ENCODE results near the gene SLIT1.

SLIT1 gene

DNA sequence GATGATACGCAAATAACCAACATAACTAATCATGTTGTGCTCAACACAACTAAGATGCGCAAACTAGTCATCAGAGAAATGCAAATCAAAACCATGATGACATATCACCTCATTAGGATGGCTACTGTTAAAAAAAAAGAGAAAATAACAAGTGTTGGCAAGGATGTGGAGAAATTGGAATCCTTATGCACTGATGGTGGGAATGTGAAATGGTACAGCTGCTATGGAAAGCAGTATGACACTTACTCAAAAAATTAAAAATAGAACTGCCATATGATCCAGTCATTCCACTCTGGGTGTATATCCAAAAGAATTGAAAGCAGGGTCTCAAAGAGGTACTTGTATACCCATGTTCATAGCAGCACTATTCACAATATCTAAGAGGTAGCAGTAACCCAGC lies 42.9 kb downstream of the SLIT1 start:
- TF ChIP-seq, protein P1, sequence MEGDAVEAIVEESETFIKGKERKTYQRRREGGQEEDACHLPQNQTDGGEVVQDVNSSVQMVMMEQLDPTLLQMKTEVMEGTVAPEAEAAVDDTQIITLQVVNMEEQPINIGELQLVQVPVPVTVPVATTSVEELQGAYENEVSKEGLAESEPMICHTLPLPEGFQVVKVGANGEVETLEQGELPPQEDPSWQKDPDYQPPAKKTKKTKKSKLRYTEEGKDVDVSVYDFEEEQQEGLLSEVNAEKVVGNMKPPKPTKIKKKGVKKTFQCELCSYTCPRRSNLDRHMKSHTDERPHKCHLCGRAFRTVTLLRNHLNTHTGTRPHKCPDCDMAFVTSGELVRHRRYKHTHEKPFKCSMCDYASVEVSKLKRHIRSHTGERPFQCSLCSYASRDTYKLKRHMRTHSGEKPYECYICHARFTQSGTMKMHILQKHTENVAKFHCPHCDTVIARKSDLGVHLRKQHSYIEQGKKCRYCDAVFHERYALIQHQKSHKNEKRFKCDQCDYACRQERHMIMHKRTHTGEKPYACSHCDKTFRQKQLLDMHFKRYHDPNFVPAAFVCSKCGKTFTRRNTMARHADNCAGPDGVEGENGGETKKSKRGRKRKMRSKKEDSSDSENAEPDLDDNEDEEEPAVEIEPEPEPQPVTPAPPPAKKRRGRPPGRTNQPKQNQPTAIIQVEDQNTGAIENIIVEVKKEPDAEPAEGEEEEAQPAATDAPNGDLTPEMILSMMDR (conservative IDR thresholded peaks at IDR 0.05; ENCODE audit: low read length), result no peak
- no peak for DNase-seq (ENCODE audit: low read depth)
- no peak overlapping the region for H3K4me3 ChIP-seq (ENCODE audit: low read length)

DNA sequence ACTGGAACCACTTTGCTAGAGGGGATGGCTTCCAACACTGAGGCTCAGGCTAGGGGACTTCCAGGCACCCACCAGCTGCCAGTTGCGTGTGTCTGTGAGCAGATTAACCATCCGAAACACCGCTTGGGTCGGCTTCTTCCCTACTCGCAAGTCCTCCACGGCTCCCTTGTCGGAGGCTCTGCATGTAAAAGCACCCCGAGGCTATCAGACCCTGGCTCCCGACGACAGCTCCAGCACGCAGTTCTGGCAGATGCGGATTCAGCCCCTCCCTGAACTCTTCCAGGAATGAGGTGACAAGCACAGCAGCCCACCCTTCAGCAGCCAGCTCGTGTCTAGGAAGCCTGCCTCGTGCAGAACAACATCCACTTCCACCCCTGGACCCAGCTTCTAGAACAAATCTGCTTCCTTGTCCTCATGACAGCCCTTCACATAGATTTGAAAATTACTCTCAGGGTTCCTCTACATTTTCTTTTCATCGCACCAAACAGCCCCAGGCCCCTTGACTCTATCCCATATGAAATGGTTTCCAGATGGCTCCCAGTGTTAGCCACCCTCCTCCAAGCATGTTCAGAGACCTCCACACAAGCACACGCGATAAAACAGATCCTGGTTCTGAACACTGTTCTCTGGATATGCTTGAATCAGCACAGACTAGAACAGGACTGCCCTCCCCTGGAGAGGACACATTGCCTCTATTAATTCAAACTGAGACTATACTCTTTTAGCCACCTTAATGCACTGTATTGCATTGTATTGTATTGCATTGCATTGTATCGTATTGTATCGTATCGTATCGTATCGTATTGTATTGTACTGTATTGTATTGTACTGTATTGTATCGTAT lies 44.6 kb downstream of the SLIT1 start:
- H3K4me3 ChIP-seq (ENCODE audit: low read length), result no peak overlapping the region

DNA sequence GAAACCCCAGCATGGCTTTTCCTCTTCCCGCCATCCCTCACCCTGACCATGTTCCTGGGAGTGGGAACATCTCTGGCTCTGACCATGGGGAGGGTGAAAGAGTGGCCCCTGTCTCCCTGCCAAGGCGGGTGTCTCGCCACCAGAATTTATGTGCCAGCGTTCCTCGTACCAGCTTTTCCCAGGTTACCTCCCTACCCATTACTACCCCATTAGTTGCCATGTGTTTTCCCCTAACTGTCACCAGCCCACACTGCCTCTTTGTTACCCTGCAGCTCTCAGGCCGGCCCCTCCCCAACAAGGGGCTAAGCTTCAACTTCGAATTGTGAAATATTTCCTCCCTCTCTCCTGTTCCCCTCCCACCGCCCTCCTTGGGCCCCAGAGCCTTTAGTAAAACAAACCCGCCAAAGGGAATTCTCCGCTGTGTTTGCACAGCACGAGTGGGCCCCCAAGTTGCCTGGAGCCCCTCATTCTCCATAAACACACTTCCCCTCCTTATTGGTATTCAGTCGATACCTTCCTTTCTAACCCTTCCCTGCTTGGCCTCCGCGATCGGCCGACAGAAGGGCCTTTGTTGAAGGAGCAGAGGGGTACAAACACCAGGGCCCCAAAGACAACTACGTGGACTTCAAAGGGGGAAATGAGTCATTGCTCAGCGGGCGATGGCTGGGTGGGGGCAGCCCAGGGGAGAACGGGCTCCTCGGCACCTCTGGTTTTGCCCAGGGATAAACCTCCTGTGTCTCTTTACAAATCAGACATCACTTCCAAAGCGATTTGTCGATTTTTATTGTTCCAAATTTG lies 45.5 kb downstream of the SLIT1 start:
- no peak for DNase-seq (ENCODE audit: low read depth)
- no peak overlapping the region for H3K4me3 ChIP-seq (ENCODE audit: low read length)
- TF ChIP-seq, protein P1 (conservative IDR thresholded peaks at IDR 0.05; ENCODE audit: low read length), result no peak

More for the DNA sequence above, 44.6 kb downstream of the SLIT1 start:
- no peak for DNase-seq (ENCODE audit: low read depth)
- TF ChIP-seq, protein P1 (conservative IDR thresholded peaks at IDR 0.05; ENCODE audit: low read length), result no peak

DNA sequence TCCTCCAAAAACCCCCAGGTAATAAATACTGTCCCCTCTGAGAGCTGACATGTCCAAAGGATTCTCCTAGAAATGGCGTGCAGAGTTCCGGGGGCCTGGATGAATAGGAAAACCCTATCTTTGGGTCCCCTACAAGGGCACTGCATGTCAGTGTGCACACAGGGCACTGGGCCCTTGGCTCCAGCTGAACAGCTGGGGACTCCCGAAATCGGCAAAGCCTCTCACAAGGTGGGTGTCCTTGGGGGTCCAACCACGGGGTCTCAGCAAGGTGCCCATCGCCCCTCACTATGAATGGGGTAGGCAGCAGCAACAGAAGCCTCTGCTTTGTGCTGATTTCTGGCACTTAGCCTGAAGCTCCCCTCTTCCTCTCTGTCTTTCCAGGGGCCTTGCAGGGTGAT lies 46.1 kb downstream of the SLIT1 start:
- H3K4me3 ChIP-seq (ENCODE audit: low read length), result no peak overlapping the region

DNA sequence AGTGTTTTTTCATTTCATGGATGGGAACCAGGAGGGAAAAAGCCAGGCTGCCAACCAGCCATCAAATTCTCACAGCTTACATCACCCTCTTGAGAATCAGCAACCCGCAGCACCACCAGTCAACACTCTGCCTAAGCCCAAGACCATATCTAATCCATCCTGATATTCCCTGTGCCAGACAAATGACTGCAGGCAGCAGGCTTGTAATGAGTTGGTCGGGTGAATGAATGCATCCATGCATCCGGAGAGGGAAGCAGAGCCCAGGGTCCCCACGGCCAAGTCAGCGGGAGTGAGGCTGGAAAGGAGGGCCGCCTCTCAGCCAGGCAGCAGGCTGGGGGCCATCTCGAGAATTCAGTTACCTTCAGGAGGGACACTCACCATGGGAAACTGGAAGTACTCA lies 46.9 kb downstream of the SLIT1 start:
- TF ChIP-seq, protein P1 (conservative IDR thresholded peaks at IDR 0.05; ENCODE audit: low read length), result no peak
- DNase-seq (ENCODE audit: low read depth), result no peak
- no peak overlapping the region for H3K4me3 ChIP-seq (ENCODE audit: low read length)

More for the DNA sequence above, 46.1 kb downstream of the SLIT1 start:
- TF ChIP-seq, protein P1 (conservative IDR thresholded peaks at IDR 0.05; ENCODE audit: low read length), result no peak
- no peak for DNase-seq (ENCODE audit: low read depth)

DNA sequence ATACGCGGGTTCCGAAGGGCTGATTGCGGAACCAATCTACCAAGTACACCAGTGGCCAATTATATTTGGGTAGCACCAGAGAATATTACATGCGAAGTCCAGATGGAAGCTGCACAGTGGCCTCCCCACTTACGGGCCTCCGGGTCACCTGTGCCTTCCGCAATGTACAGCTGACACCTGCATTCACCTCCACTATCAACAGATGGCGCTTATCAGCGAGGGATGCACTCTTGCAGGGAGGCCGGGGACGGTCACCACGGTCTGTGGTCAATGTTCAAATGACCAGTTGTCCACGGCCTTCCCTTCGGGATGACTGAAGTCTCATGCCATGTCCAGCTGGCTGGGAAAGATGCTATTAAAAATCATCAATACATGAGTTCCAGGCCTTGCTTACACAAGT lies 47.6 kb downstream of the SLIT1 start:
- TF ChIP-seq, protein P1 (conservative IDR thresholded peaks at IDR 0.05; ENCODE audit: low read length), result no peak
- DNase-seq (ENCODE audit: low read depth), result no peak
- no peak overlapping the region for H3K4me3 ChIP-seq (ENCODE audit: low read length)
